HG02840 (cell line): ENCODE measurements around the gene DDN.

Source experiments
- ATAC-seq: cut with Tn5 transposase; IDR thresholded peaks from one replicate; pipeline ENCODE4 v1.9.1; 2021; ENCODE audit warnings: mild to moderate bottlenecking, moderate library complexity, moderate number of reproducible peaks; ENCODE audit not compliant: unreplicated experiment, low FRiP score

Gene DDN

DNA sequence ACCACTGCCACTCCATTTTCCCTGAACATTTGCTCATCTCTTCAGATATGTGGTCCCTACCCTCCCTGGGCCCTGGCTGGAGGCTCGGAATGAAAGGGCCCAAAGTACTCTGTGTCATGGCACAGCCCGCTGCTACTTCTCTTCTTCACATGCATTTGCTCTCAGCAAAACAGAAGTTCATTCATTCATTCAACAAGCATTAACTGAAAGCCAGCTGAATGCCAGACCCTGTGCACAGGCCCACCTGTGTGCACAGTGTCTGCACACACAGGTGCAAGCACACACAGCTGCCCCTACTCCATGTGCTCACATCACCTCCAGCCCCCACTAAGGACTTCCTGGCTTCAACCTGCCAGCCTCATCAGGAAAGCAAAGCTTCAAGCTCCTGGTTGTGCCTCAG is 13.3 kb downstream of the DDN start:
- no peak for ATAC-seq

DNA sequence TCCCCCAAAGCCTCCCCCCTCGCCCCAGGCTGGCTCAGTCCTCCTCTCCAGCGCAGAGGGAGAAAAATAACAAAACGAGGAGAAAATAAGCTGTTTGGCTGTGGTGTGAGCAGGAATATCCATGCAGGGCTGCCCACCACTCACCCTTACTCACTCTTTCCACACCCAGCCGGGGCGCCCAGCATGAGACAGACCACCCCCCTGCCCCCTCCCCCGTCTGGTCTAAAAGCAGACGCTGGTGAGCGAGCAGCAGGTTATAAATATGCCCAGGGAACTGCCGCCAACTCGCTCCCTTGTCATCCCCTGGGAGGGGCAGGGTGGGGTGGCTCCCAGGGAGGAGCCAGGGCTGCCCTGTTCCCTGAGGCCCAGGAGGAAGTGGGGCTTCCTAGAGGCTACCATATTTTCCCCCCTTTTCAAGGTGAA is 13.7 kb downstream of the DDN start:
- ATAC-seq = no peak

DNA sequence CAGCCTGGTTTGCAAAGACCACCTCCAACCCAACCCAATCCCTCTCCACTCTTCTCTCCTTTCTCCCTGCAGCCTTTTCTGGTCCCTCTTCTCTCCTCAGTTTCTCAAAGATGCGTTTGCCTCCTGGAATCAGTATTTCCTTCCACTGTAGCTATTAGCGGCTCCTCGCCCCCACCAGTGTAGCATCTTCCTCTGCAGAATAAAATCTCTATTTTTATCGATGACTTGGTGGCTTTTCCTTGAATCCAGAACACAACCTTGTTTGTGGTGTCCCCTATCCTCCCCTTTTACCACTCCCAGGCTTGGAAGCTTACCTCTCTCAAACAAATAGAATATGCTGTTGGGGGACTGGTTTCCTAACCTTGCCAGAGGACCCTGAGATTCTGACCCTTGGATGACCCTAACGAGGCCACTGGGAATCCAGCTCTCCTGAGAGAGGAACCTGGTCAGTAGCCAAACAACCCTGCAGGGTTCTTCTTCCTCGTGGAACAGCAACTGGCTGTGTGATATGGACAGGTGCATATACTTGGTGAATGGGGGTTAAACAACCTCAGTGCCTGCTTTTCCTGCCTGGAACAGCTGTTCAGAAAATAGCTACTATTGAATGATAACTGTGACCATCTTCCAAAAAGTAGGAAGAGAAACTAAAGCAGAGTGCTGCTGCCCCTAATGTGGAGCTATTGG is 16.6 kb downstream of the DDN start:
- no peak for ATAC-seq

DNA sequence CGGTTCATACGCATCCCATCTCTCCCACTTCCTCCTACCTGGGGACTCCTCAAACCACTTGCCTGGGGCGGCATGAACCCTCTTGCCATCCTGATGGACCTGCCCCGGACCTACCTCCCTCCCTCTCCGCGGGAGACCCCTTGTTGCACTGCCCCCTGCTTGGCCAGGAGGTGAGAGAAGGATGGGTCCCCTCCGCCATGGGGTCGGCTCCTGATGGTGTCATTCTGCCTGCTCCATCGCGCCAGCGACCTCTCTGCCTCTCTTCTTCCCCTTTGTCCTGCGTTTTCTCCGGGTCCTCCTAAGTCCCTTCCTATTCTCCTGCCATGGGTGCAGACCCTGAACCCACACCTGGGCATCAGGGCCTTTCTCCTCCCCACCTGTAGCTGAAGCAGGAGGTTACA is 17.4 kb downstream of the DDN start:
- ATAC-seq = no peak

DNA sequence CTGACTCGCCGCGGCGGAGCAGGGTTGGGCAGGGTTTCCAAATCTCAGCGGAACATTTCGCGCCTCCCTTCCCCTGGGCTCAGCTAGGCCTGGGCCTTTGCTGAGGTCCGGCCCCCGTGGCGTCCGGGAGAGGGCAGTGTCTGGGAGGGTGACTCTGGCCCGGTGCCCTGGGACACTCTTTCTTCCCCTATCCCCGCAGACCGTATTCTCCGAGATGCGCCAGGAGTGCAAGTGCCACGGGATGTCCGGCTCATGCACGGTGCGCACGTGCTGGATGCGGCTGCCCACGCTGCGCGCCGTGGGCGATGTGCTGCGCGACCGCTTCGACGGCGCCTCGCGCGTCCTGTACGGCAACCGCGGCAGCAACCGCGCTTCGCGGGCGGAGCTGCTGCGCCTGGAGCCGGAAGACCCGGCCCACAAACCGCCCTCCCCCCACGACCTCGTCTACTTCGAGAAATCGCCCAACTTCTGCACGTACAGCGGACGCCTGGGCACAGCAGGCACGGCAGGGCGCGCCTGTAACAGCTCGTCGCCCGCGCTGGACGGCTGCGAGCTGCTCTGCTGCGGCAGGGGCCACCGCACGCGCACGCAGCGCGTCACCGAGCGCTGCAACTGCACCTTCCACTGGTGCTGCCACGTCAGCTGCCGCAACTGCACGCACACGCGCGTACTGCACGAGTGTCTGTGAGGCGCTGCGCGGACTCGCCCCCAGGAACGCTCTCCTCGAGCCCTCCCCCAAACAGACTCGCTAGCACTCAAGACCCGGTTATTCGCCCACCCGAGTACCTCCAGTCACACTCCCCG is 18.0 kb downstream of the DDN start:
- no peak for ATAC-seq

DNA sequence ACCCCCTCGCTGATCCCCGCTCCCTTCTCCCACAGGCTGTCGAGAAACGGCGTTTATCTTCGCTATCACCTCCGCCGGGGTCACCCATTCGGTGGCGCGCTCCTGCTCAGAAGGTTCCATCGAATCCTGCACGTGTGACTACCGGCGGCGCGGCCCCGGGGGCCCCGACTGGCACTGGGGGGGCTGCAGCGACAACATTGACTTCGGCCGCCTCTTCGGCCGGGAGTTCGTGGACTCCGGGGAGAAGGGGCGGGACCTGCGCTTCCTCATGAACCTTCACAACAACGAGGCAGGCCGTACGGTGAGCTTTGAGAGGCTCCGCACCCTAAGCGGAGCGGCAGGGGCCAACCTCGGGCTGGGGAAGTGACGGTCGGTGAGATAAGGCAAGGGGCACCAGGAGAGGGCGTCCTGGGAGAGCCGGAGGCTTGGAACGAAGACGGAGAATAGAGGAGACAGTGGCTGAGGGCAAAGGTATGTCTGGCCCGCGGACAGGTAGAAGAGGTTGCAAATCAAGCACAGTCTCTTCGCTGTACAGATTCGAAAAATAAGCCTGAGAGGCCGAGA is 18.7 kb downstream of the DDN start:
- no peak for ATAC-seq

DNA sequence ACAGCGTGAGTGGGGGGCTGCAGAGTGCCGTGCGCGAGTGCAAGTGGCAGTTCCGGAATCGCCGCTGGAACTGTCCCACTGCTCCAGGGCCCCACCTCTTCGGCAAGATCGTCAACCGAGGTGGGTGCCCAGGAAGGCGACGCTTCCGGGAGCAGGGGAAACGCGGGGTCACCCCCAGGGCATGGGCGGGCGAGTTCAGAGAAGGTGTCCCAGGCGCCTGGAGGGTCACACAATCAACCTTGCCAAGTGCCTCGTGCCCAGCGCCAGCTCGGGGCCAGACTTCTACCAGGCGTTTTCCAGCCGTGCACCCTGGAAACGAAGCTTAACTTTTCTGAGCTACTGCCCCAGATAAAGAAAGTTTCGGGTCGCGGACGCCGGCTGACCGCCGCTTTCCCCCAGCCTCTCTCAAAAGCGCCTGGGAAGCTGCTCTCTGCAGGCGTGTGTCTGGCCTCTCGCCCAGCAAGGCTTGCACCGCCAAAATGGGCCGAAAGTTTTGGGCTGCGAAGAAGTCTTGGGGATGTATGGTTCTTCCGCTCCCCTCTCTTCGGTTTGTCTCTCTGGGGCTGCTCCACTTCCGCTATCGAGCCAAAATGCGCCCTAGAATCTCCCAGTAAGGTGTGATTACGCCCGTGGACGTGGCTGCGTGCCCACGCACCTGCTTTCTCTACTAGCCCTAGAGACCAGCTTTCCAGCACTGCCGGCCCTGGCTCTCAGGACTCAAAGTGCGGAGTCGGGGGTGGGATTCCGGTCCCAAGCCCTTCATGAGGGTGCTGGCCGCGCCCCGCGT is 19.4 kb downstream of the DDN start:
- ATAC-seq = no peak

DNA sequence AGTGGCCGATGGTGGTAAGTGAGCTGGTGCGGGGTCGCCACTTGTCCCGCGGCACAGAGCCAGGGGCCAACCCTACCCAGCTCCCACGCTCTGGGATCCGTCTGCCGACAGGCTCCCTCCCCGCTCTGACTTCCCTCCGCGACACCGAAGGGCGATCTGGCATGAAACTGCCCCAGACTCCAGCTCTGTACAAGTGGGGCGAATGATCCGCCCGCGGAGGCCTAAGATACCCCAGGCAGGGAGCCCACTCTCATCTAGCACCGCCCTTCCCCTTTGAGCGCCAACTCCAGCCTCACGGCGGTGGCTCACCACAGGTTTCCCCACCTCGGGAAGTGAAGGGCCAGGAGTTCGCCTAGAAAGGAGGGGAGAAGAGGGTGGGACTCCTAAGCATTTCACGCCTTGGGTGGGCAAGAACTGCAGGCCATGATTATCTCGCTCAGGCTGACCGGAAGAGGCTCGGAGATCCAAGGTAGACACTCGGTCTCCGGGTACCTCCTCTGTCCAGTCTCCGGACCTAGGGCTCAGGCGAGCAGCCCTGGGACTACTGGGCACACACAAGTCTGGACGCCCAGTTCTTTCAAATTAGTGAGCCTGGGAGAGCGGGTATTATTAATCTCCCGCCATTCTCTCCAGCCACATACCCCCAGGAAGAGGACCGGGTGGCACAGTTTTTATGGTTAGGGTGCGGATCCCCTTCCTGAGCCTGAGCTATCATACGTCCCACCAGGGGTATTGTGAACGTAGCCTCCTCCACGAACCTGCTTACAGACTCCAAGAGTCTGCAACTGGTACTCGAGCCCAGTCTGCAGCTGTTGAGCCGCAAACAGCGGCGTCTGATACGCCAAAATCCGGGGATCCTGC is 20.2 kb downstream of the DDN start:
- ATAC-seq = no peak

DNA sequence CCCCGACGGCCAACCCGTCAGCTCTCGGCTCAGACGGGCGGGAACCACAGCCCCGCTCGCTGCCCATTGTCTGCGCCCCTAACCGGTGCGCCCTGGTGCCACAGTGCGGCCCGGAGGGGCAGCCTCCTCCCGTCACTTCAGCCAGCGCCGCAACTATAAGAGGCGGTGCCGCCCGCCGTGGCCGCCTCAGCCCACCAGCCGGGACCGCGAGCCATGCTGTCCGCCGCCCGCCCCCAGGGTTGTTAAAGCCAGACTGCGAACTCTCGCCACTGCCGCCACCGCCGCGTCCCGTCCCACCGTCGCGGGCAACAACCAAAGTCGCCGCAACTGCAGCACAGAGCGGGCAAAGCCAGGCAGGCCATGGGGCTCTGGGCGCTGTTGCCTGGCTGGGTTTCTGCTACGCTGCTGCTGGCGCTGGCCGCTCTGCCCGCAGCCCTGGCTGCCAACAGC is 20.9 kb downstream of the DDN start, which contains the start of gene WNT1:
Gene WNT1 (plus strand): TSS at position 32 of the 450 bp plus-strand sequence. CDS start 329 bp downstream, at position 361.
- ATAC-seq = no peak

DNA sequence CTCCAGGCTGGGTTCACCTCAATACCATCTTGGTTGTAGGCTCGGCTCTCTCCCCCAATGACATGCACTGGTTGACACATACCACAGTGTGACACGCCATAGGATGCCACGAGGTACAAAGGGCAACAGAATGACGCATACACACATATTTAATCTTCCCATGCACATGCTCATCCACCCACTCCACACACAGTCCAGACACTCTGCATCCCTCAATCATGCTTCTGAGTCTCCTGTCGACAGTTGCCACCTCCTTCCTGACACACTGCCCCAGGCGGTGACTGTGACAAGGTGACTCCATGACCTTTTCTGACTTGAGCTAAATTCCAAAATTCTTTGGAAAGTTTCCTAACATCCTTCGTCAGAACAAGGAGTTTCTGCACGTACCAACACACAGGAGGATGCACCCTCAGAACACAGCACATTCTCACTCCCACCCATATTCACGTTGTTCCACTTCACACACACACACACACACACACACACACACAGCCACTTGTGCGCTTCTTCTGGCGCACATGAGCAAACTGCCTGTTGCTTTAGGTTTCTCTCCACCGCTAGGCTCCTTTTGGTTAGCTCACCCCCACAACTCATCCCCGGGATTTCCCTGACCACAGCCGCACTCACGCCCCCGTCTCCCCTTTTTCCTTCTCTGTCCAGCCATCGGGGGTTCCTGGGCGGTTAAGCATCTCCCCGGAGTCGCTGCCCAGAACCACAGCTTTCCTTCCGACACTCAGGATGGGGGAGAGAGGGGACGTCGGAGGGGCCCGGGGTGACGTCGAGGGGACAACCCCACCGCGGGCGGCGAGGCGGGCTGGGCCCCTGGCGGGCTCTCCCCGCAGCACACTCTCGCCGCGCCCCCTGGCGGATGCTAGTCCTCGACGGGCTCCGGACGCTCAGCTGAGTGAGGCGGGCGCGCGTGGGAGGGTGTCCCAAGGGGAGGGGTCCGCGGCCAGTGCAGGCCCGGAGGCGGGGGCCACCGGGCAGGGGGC is 21.6 kb downstream of the DDN start:
- ATAC-seq = no peak

DNA sequence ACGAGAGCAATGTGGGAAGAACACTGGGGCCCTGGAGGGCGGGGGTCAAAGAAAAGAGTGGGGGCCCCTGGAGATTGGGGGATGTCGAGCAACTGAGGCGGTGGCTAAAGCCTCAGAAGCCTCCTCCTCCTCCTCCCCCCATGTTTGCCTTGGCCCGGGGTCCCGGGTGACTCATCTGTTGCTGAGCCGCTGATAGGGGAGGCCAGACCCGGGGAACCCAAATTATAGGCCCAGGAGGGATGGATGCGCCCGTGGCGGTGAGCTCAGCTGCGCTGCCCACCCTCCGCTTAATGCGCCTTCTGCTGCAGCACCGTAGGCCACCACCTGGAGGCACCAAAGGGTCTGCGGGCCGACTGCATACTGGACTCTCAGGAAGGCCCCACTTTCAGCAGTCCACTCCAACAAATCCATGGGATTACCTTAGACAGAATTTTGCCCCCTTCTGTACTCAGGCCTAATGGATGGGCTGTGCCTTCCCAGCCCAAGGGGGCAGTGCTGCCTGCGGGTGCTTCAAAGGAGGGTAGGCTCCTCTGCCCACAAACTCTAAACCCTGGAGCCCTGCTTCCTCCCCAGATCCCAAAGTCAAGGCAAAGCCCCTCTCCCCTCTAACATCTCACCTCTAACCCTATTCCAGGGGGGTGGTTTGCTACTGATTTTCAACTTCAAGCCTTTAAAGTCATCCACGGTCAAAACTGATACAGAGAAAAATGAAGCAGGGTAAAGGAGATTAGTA is 25.1 kb downstream of the DDN start:
- ATAC-seq = no peak

DNA sequence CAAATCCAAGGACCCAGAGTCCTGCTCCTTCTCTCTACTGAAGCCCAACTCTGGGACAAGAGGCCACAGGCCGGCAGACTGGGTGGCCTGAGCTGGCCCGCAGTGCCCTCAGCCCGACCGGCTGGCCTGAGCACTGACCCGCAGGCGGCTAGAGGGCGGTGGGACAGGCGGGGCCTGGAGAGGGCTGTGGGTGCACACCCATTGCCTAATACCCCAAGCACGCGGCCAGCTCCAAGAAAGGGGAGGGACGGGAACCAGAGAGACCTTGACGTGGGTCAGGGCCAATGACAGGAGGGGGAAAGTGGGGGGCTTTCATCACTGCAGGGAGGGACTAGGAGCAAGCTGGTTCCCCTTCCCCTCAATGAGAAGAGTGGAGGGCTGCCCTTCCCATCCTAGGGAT is 25.6 kb downstream of the DDN start:
- ATAC-seq = no peak

DNA sequence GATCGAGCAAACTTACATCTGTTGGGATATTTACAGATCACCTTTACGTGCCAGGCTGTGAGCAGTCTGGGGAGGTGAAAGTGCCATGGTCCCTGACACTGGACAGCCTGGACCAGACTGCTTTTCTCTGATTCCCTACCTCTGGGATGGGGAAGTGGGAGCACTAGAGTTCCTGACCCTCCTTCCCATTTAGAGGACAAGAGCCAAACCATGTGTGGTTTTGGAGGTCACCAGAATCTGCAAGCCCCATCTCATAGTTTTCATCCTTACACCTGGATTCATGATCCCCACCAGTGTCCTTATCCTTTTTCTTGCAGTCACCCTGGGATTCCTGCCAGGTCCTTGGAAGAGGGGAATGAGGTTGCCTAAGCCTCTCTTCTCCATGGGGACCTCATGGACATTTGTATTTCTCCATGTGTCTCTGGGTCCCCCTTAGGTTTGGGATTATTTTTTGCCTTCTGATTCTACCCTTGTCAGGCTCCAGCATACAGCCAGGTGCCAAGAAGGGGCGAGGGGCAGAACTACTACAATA is 26.2 kb downstream of the DDN start:
- ATAC-seq = no peak

DNA sequence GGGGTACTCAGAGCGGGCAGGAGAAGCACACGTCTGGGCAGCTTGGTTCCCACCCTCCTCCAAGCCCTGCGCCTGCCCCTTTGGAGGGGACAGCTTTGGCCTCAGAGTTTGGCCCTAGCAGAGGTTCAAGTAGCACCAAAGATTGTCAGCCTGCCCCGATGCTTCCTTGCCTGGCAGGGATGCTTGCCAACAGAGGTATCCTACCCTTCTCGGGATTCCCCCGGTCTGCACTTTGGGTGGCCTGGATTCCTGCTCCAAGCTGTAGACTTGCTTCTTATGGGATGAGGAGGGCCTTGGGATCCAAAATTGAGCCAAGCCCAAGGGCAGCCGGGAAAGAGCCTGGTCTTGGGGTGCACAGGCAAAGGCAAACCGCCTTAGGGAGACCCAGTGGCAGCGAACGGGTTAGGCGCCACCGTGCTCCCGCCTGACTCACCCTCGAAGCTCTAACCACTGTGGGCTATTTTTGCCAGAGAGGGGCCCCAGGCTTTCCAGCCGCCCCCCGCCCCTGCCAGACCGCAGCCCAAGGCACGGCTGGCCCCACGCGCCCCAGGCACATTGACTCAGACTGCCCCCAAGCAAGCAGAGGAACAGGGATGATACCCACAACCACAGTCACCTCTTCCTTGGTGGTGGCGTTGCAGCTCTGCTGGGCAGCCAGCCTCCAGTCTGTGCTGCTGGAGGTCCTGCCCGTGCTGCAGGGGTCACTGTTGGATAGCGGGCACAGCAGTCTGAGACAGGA is 26.8 kb downstream of the DDN start:
- no peak for ATAC-seq

DNA sequence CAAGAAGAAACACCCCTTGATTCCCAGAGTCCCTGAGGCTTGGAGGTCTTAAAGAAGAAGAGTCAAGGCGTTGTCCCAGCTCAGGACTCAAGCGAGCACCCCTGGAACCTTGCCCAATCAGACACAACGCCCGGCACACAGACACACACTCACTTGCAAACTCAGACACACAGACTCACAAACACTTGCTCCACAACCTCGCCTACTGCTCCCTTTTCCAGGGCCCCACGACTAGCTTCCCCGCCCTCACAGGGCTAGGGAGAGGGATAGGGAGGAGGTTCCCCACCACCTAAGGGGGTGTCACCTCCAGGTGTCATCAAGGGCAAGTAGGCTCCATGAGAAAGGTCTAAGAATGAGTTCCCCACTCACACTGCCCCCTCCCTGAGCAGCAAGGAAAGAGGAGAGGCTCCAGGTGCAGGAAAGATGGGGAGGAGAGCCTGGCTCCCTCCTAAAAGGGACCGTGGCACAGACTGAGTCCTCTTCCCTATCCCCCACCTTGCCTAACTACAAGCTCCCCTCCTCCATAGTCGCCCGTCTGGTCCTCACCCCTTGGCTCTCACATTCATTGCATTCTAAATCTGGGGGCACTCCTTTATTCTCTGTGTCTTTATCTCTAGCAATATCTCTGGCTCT is 28.4 kb downstream of the DDN start:
- ATAC-seq = no peak

DNA sequence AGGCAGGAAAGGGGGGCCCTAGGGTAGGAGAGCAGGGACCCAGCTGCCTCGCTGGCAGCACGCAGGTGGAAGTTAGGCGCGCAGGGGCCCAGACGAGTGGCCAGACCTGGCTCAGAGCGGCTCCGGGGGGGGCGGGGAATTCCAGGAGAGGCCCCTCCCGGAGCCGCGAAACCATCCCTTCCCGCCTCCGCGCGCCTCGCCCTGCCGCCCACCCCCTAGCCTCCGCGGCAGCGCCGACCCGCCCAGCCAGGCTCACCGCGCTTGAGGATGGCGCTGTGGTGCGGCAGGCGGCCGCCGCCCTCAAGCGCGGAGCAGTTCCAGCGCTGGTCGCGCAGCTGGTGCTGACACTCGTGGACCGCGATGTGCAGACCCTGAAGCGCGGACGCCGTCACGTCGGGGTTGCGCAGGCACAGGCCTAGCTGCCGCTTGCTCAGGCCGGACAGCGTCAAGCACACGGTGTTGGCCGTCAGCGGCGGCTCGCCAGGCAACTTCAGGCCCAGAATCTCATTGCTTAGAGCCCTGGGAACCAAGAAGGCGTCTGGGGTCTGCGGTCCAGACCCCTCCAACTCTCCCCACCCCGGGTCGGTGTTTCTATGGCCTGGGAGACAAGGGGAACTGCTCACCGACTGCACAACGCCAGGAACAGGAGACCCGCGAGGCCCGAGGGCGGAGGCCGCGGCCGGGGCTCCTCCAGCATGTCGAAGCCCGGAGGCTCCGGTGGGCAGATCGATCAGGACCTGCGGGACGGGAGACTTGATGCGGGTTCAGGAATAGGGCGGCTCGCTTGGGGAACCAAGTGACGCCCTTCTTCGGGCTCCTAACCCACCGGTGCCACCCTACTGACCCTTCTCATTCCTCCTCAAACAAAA is 29.1 kb downstream of the DDN start:
- ATAC-seq = no peak
